Kidney epithelial cell (primary cell): ENCODE data around the gene ZNF212. TPM values are rescaled to one million over a fixed set of nuclear protein-coding genes. Genes with fewer than 3 reads are reported as not detected.
"Not testable (repeated sequence)": the region's sequence is repeated elsewhere in the genome, so short reads cannot be mapped to it uniquely, and the experiment has no call there.

Source experiments
- DNase-seq: peaks from one replicate; pipeline ENCODE4 v3.0.0-alpha.2; 2010; ENCODE audit warnings: low read depth
- H3K27me3 ChIP-seq: 2 replicates; pipeline ENCODE4 v1.6.0; 2011; ENCODE audit warnings: low read length; ENCODE audit not compliant: control insufficient read depth, insufficient read depth
- H3K36me3 ChIP-seq: 2 replicates; pipeline ENCODE4 v1.5.1; 2011; ENCODE audit warnings: low read length; ENCODE audit not compliant: control insufficient read depth, insufficient read depth
- H3K4me3 ChIP-seq: 2 replicates; pipeline ENCODE4 v1.5.1; 2011; ENCODE audit warnings: low read depth, mild to moderate bottlenecking, control low read depth, low read length
- CTCF ChIP-seq: IDR thresholded peaks from 2 replicates; pipeline ENCODE4 v1.5.1; 2011; ENCODE audit warnings: mild to moderate bottlenecking, moderate library complexity, low read length, control low read depth, inconsistent platforms; ENCODE audit not compliant: insufficient read depth, poor library complexity, severe bottlenecking
- total RNA-seq: library from RNA; depleted of rRNA; stranded (reverse); fragments of >200 nt; gene quantifications from 2 replicates; pipeline ENCODE4 v1.2.3, GENCODE V29; 2015

ZNF212 gene
- total RNA-seq, 1 donor from 2014 or later = 6.7 TPM

GRCh38 chr7:149261316-149261828, 21.9 kb downstream of the ZNF212 start:
- no peak for DNase-seq
- no peak for TF ChIP-seq CTCF
- Histone ChIP-seq H3K4me3 (peak overlapping the region; percentile 54), H3K27me3 (no peaks in the 10 kb centered on the region), H3K36me3 (no peaks in the 10 kb centered on the region)

- no peaks in the 10 kb centered on the region for H3K27me3 ChIP-seq
- no peak for DNase-seq
- no peaks in the 10 kb centered on the region for H3K36me3 ChIP-seq
- peak; percentile 37 for TF ChIP-seq CTCF
- H3K4me3 ChIP-seq = peak within 1 kb of the TSS; percentile 54
Observed at GRCh38 chr7:149261829-149262617, 22.6 kb downstream of the ZNF212 start, which contains the start of gene ZNF783. TSS of gene ZNF783 (plus strand) at chr7:149262196. CDS start at chr7:149262334, 138 bp downstream.

- DNase-seq = no peak
- Histone ChIP-seq H3K36me3 (no peaks in the 10 kb centered on the region), H3K4me3 (no peak overlapping the region), H3K27me3 (no peaks in the 10 kb centered on the region)
- no peak for TF ChIP-seq CTCF
Observed at GRCh38 chr7:149266451-149266850, 27.0 kb downstream of the ZNF212 start.

GRCh38 chr7:149267733-149268132, 28.3 kb downstream of the ZNF212 start:
- no peaks in the 10 kb centered on the region for H3K27me3 ChIP-seq
- no peaks in the 10 kb centered on the region for H3K36me3 ChIP-seq
- no peak for TF ChIP-seq CTCF
- no peak for DNase-seq
- H3K4me3 ChIP-seq = no peak overlapping the region

- not testable (repeated sequence) for H3K4me3 ChIP-seq, DNase-seq, H3K36me3 ChIP-seq, H3K27me3 ChIP-seq
Observed at GRCh38 chr7:149274424-149274823, 35.0 kb downstream of the ZNF212 start.

GRCh38 chr7:149277871-149278270, 38.4 kb downstream of the ZNF212 start:
- TF ChIP-seq CTCF = no peak
- H3K27me3 ChIP-seq = no peaks in the 10 kb centered on the region
- no peak for DNase-seq
- peaks cover 2% of the 10 kb centered on the region for H3K36me3 ChIP-seq
- H3K4me3 ChIP-seq = no peak overlapping the region
